ENCODE data around the gene SRPK2. TPM values are rescaled to one million over a fixed set of nuclear protein-coding genes. Genes with fewer than 3 reads are reported as not detected.

Gene SRPK2
- total RNA-seq, 1 experiment from 2014 or later, result 58.2 TPM

- TF ChIP-seq SIN3A (IDR thresholded peaks at IDR 0.05; ENCODE audit: borderline replicate concordance, insufficient read depth, low read depth, low read length) (no peak), CTCF (IDR thresholded peaks at IDR 0.05) (no peak), POLR2AphosphoS5 (IDR thresholded peaks at IDR 0.05; ENCODE audit: low read depth, low read length) (no peak), TCF7L2 (IDR thresholded peaks at IDR 0.05; ENCODE audit: low read depth, low read length) (no peak)
- TF ChIP-seq, protein P1, sequence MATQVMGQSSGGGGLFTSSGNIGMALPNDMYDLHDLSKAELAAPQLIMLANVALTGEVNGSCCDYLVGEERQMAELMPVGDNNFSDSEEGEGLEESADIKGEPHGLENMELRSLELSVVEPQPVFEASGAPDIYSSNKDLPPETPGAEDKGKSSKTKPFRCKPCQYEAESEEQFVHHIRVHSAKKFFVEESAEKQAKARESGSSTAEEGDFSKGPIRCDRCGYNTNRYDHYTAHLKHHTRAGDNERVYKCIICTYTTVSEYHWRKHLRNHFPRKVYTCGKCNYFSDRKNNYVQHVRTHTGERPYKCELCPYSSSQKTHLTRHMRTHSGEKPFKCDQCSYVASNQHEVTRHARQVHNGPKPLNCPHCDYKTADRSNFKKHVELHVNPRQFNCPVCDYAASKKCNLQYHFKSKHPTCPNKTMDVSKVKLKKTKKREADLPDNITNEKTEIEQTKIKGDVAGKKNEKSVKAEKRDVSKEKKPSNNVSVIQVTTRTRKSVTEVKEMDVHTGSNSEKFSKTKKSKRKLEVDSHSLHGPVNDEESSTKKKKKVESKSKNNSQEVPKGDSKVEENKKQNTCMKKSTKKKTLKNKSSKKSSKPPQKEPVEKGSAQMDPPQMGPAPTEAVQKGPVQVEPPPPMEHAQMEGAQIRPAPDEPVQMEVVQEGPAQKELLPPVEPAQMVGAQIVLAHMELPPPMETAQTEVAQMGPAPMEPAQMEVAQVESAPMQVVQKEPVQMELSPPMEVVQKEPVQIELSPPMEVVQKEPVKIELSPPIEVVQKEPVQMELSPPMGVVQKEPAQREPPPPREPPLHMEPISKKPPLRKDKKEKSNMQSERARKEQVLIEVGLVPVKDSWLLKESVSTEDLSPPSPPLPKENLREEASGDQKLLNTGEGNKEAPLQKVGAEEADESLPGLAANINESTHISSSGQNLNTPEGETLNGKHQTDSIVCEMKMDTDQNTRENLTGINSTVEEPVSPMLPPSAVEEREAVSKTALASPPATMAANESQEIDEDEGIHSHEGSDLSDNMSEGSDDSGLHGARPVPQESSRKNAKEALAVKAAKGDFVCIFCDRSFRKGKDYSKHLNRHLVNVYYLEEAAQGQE (IDR thresholded peaks at IDR 0.05; ENCODE audit: insufficient read depth in 1 of 2, low read depth in 2 of 2, low read length in 1 of 2), result no peak
- in situ Hi-C loops (cut with HindIII; ENCODE audit: low pct_unique_long_range_greater_than_20kb, low sequenced_read_pairs) (no loop called here), intact Hi-C loops (cut with micrococcal nuclease; ENCODE audit: unreplicated experiment) (no loop called here)
- POLR2A ChIA-PET, result no interaction called here
- BruUV-seq (replicated peaks), result no TSS peak
- Histone ChIP-seq H3K27ac (ENCODE audit: low read length) (no peak overlapping the region), H3K4me1 (ENCODE audit: control insufficient read depth, insufficient read depth, low read length) (peaks cover 11% of the 10 kb centered on the region), H3K4me3 (ENCODE audit: low read depth in 2 of 2, low read length in 2 of 2) (no peak overlapping the region), H3K9me3 (ENCODE audit: control insufficient read depth, insufficient read depth, low read depth, low read length) (no peaks in the 10 kb centered on the region), H3K27me3 (ENCODE audit: control insufficient read depth, insufficient read depth, low read length) (no peaks in the 10 kb centered on the region), H3K36me3 (ENCODE audit: control insufficient read depth, insufficient read depth, low read length) (no peaks in the 10 kb centered on the region)
- CTCF ChIA-PET, result interaction anchor here (0.6 kb wide), 1 partner anchor 189 kb away, joined by 3 read pairs; no protein-coding TSS in a partner anchor
- DNase-seq (ENCODE audit: low read depth, low spot score) (no peak), ATAC-seq (no peak)
Measured at GRCh38 chr7:105213611-105214010, 175.1 kb downstream of the SRPK2 start.

DNA sequence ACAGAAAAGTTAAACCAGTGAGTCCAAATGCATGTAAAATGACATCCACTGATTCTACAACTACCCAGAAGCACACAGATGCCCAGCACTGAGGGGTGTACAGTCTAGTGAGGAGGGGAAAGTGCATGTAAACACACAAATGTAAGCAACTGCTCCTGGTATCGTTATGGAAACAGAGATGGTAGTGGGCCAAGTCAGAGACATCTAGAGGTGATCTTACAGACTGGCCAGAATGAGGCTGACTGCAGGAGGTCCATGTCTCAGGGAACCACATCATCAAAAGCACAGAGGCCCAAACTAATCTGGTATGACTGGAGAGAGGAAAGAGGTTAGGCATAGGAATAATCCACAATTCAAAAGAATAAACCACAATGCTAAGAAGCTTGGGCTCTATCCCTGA is 176.5 kb downstream of the SRPK2 start:
- H3K9me3 ChIP-seq (ENCODE audit: control insufficient read depth, insufficient read depth, low read depth, low read length), result no peaks in the 10 kb centered on the region
- DNase-seq (ENCODE audit: low read depth, low spot score), result no peak
- ChIA-PET CTCF (no interaction called here), POLR2A (no interaction called here)
- no peaks in the 10 kb centered on the region for H3K27me3 ChIP-seq (ENCODE audit: control insufficient read depth, insufficient read depth, low read length)
- no TSS peak for BruUV-seq (replicated peaks)
- in situ Hi-C loops (cut with HindIII; ENCODE audit: low pct_unique_long_range_greater_than_20kb, low sequenced_read_pairs), result no loop called here
- H3K27ac ChIP-seq (ENCODE audit: low read length), result no peak overlapping the region
- H3K4me1 ChIP-seq (ENCODE audit: control insufficient read depth, insufficient read depth, low read length), result peaks cover 7% of the 10 kb centered on the region
- no peak overlapping the region for H3K4me3 ChIP-seq (ENCODE audit: low read depth in 2 of 2, low read length in 2 of 2)
- intact Hi-C loops (cut with micrococcal nuclease; ENCODE audit: unreplicated experiment), result no loop called here
- H3K36me3 ChIP-seq (ENCODE audit: control insufficient read depth, insufficient read depth, low read length), result no peaks in the 10 kb centered on the region
- TF ChIP-seq TCF7L2 (IDR thresholded peaks at IDR 0.05; ENCODE audit: low read depth, low read length), result no peak
- TF ChIP-seq POLR2AphosphoS5 (IDR thresholded peaks at IDR 0.05; ENCODE audit: low read depth, low read length), result no peak
- TF ChIP-seq, protein P1 (IDR thresholded peaks at IDR 0.05; ENCODE audit: insufficient read depth in 1 of 2, low read depth in 2 of 2, low read length in 1 of 2), result no peak
- no peak for TF ChIP-seq CTCF (IDR thresholded peaks at IDR 0.05)
- no peak for TF ChIP-seq SIN3A (IDR thresholded peaks at IDR 0.05; ENCODE audit: borderline replicate concordance, insufficient read depth, low read depth, low read length)
- no peak for ATAC-seq
